ENCODE data around the gene CREB5.

The CREB5 gene

GRCh38 chr7:28872226-28872625 is 459.9 kb downstream of the CREB5 start:
- DNase-seq: no peak

- DNase-seq: no peak
Observed at GRCh38 chr7:28873365-28873764, 461.0 kb downstream of the CREB5 start.

- no peak for DNase-seq
Observed at GRCh38 chr7:28874001-28874400, 461.7 kb downstream of the CREB5 start.
